NCI-H526 (cell line): ENCODE data around the gene HS6ST1.

ENCODE experiments used
- DNase-seq, 2 experiments: peaks; one replicate each; lab custom pipeline; 2025; lab: John Stamatoyannopoulos, UW

Gene HS6ST1

DNA sequence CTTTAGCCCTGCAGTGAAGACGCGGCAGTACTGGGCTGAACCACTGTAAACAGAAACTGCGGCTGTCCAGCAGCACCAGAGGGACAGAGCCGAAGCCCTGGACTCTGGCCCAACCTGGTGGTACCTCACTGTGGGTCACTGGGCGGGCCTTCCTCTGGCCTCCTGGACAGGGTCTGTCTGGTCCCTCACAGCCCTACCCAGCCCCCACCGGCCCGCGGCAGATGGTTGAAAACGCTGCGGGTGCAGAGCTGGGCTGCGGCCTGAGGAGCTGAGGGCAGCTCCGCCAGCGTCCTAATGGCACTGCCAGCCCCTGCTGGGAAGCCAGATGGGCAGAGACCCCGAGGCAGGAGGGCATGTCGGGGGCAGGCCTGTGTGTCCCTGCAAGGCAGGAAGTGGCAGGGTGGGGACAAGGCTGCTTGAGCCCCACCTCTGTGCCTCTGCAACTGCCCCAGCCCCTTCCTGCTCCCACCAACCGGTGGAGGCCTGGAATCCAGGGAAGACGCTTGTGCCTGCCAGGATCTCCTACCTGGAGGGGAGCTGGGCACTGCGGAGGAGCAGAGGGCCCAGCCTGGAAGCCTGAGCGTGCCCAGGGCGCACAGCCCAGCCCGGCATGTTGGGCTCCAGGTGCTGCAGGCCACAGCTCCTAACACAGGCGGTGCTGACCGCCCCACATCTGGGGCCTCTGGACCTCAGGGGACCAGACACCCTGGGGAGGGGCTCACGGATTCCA is 36.3 kb downstream of the HS6ST1 start:
- DNase-seq = no peak

DNA sequence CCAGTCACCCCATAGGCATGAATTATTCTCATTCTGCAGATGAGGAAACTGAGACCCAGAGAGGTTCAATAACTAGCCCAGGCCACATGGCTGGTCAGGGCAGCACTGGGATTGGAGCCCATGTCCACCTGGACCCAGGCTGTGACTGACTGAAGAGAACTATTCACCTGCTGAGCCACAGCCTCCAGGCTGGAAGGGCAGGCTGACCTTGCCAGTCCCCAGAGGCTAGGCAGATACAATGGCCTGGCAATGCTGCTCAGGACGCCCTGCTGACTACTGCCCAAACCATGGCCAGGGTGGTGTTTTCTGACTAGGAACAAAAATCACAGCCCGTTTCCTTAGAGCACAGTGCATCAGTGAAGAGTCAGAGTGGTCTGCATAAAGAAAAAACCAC is 36.8 kb downstream of the HS6ST1 start:
- no peak for DNase-seq

DNA sequence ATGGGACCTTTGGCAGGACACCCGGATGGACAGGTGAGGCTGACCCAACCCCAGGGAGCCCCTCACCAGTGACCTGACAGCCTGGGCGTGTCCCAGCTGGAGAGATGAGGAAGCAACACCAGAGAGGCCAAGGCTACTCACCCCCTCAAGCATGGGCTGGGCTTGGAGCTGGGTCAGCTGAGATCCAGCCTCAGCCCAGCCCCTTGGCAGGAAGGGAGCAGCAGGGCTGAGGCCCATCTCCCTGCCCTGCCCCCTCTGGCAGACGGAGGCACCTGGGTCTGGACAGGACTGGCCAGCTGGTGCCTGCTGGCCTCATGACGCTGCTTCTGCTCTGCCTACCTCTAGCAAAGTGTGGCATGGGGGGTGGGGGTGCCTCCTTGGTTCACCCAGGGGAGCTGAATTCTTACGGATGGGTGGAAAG is 37.8 kb downstream of the HS6ST1 start:
- no peak for DNase-seq

GRCh38 chr2:128280158-128280871 is 38.4 kb downstream of the HS6ST1 start:
- no peak for DNase-seq

DNA sequence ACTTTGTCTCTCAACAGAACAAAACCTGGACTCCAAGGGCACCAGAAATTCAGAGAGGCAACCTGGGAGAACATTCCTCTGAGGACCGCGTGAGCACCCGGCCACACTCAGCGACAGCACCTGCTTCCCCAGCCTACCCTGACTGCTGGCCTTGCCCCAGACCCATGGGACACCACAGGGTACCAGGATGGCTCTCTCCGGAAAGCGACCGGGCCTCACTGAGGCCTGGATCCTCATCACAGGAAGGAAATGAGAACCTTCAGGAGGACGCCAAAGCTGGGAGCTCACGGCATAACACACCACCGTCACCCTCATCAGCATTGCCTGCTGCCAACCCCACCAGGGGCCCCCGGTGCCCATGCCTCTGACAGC is 38.9 kb downstream of the HS6ST1 start:
- DNase-seq = no peak

GRCh38 chr2:128279009-128279408 is 39.7 kb downstream of the HS6ST1 start:
- DNase-seq = no peak

GRCh38 chr2:128277961-128278681 is 40.5 kb downstream of the HS6ST1 start:
- DNase-seq = no peak

DNA sequence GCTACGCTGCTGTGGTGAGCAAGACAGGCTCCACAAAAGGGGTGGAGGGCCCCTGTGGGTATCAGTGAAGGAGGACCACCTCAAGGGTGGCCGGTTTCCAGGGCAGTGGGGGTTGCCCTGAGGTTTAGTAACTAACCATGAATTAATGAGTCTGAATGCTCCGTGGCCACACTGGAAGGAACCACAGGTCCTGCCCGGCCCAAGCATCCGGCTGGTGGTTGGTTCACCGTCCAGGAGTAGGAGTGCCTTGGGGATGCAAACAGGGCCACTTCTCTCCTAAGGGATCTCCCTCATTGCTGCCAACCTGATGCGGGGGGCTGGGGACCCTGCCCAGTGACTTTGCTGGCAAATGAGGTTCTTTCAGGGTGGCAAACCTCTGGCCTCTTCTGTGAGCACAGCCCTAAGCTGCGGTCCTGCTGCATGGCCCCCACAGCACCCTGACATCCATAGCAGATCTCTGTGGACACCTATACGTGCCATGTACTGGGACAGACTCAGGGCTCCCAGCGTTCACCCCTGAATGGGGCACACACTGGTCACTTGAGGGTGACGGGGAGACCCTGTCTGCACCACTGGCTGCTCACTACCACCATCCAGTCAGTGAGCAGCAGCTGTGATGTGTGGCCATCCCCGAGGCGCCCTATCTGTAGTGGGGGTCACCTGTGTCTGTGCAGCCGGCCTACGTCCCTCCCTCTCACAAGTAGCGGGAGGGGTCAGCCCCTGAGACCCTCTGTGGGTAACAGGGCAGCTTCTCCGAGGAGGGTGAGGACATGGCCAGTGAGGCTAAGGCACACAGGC is 41.6 kb downstream of the HS6ST1 start:
- DNase-seq = no peak

- no peak for DNase-seq
Measured at GRCh38 chr2:128275498-128276045, 43.1 kb downstream of the HS6ST1 start.

GRCh38 chr2:128274218-128274617 is 44.5 kb downstream of the HS6ST1 start:
- no peak for DNase-seq

- DNase-seq = no peak
Measured at GRCh38 chr2:128273469-128274081, 45.1 kb downstream of the HS6ST1 start.

DNA sequence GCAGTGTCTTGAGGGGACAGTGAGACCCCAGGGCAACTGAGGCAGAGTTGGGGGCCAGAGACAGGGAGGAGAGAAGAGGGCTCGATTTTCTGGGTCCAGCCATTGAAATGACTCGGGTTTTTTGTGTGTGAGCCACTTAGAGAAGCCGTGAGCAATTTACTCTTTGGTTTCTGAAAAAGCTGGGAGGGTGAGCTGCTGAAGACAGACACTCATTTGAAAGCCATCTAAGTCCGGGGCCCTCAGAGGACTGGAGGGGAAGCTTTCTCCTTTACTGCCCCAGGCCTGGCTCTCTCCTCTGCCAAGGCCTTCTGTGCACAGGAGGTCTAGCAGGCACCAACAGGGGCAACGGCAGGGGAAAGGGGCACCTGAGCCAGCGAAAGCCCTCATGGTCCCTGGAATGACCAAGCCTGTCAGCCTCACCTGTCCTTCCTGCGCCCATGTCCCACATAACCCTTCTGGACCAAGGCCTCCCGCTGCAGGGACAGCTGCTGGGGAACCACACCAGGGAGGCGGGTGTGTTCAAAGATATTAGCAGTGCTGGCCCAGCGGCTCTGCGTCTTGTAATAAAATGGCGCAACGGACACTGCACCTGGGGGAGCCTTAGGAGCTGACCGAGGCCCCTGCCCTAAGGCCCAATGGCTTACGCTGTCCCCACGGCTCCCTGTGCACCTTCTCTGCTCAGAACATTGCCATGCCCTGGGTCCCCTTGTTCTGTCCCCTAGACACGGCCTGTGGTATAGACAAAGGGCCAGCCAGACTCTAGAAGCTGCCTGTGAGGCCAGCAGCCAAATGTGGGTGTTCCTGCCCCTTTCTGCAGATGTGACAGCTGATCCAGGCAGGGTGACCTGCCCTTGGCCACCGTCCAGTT is 45.8 kb downstream of the HS6ST1 start:
- DNase-seq = no peak

DNA sequence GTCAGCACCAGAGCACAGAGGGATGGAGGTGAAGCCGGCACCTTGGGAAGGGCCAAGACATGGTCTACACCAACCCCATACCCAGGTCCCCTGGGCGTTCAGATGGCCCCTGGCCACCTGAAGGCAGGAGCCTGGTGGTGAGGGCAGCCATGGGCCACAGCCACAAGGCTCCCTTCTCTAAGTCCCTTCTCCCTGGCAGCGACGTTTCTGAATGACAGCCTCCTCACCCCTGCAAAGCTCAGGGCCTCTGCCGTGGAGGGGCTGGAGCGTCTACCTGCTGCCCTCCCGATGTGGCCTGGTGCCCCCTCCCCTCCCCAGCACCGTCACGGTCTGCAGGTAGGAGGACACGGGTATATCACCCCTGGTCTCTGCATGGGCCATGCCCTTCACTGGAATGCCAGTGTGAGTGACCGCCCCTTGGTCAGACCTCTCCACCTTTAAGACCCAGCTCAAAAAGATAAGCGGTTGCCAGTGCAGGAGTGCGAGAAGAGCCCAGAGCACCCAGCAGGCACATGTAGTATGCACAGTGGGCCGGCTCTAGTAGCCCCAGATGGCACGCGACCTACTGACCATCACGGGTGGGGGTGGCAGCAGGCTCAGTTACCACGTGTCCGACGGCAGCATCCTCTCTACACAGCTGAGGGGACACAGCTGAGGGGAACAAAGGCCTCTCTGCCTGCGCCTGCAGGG is 46.6 kb downstream of the HS6ST1 start:
- DNase-seq = no peak

GRCh38 chr2:128271597-128271910 is 47.1 kb downstream of the HS6ST1 start:
- DNase-seq = no peak

DNA sequence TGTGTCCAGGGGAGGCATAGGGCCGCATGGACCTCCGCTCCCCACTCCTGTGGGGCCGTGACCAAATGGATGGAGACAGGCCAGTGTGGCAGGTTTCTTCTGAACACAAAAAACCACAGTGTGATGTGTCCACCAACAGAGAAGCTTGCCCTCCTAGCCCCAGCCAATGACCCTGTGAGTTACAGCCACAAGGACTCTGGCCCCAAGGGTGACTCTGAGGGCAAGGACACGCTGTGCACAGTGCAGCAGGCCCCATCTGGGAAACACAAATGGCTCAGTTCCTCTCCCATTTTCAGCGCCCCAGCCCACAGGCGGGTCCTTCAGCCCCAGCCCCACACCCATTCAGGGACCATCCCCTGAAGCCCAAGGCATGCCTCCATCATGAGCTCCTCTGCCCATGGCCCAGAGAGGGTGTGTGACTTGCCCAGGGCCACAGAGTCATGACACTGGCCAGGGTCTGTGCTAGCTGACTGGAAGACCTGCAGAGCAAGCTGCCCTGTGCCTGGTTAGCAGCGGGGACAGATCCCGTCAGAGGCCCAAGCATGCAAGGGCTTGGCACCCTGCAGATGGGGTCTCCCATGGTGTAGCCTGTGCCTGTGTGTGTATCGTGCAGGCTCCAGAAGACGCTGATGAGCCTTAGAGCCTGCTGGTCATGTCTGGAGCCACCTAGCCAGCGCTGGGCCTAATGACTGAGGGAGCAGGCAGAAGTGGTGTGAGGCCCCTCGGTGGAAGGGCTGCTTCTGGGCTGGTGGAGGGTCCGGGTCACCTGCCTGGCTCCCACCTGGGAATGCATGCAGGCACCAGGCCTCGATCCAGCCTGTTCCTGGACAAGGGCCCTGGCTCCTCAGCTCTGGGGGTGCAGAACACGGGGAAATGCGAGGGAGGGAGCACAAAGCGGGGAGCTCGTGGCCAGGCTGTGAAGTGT is 47.7 kb downstream of the HS6ST1 start:
- no peak for DNase-seq

GRCh38 chr2:128269990-128270671 is 48.5 kb downstream of the HS6ST1 start:
- DNase-seq = no peak

GRCh38 chr2:128269063-128269989 is 49.3 kb downstream of the HS6ST1 start:
- DNase-seq = no peak
